SU-DHL-6 (cell line): ENCODE measurements around the gene D2HGDH.

Experiments used
- EZH2phosphoT487 ChIP-seq: fragments of 200-600 bp; sonication (generic), shearing (Covaris generic); conservative IDR thresholded peaks from 2 replicates; pipeline ENCODE4 v1.6.1; 2018; ENCODE audit warnings: mild to moderate bottlenecking, antibody characterized with exemption, low read length, moderate library complexity, mixed read lengths
- TF ChIP-seq, protein P1 (sequence below): fragments of 200-600 bp; sonication (generic); IDR thresholded peaks from one replicate; pipeline ENCODE4 v1.5.1; 2017; ENCODE audit warnings: antibody characterized with exemption, mild to moderate bottlenecking, low read length, moderate library complexity; ENCODE audit not compliant: insufficient read depth, poor library complexity, severe bottlenecking

DNA sequence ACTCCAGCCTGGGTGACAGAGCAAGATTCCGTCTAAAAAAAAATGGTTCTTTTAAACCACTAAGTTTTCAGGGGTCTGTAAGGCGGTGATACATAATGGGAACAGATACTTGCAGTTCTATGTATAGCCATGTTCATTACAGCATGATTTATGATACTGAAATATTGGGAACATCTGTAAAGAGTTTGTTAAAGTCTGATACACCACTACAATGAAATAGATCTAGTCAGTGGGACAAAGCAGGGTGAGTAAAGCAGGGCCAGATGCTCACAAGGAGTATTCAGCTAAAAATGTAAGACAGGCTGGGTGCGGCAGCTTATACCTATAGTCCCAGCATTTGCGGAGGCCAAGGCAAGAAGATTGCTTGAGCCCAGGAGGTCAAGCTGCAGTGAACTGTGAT lies 38.8 kb upstream of the D2HGDH start:
- TF ChIP-seq, protein P1, sequence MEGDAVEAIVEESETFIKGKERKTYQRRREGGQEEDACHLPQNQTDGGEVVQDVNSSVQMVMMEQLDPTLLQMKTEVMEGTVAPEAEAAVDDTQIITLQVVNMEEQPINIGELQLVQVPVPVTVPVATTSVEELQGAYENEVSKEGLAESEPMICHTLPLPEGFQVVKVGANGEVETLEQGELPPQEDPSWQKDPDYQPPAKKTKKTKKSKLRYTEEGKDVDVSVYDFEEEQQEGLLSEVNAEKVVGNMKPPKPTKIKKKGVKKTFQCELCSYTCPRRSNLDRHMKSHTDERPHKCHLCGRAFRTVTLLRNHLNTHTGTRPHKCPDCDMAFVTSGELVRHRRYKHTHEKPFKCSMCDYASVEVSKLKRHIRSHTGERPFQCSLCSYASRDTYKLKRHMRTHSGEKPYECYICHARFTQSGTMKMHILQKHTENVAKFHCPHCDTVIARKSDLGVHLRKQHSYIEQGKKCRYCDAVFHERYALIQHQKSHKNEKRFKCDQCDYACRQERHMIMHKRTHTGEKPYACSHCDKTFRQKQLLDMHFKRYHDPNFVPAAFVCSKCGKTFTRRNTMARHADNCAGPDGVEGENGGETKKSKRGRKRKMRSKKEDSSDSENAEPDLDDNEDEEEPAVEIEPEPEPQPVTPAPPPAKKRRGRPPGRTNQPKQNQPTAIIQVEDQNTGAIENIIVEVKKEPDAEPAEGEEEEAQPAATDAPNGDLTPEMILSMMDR = no peak
- no peak for TF ChIP-seq EZH2phosphoT487
